Cardiac fibroblast (primary cell): ENCODE results near the gene MAP1LC3B.
A peak's percentile ranks its signal among the peaks of the same experiment; 100 is the strongest.

Experiments
- DNase-seq, 2 donors: peaks; one replicate each; pipeline versions ENCODE4 v3.0.0 to v3.0.0-alpha.2; 2010; ENCODE audit warnings: low read depth in 2 of 2
- H3K4me3 ChIP-seq, 2 donors: replicated peaks in 1 of 2; 1 replicate in 1 of 2; 2 replicates in 1 of 2; pipeline ENCODE4 v1.5.1; 2011; ENCODE audit warnings: low read depth in 2 of 2, low read length in 2 of 2, mild to moderate bottlenecking in 2 of 2, moderate library complexity in 1 of 2
- CTCF ChIP-seq: IDR thresholded peaks from one replicate; pipeline ENCODE4 v1.5.1; 2011; ENCODE audit warnings: low read depth, mild to moderate bottlenecking, low read length, inconsistent platforms

The MAP1LC3B gene

DNA sequence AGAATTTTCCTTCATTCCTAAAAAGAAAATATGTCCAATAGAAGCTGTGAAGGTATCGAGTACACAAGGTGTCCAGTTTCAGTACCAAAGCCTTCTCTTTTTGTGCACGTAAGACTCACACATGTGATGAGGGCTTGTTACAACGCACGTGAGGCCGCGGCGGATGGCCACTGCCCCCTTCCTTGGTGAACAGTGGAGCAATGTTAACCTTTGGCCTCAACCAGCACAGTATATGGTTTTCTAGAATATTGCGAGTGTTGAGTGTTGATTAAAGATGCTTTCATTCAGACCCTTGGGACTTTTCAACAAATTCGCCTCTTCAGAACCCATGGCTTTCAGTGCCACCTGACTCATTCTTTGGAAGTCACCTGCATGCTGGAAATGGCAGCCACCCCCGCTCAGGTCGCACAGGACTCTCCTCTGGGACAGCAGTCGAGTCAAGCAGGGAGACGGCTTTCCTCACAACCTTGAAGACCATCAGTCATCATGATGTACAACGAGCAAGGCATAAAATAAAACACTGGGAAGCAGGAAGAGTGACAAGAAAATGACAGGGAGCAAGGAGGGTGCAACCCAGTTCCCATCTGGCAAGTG, 14.5 kb downstream of the MAP1LC3B start:
- H3K4me3 ChIP-seq = no peak overlapping the region
- no peak for TF ChIP-seq CTCF
- DNase-seq = no peak

GRCh38 chr16:87407511-87408112, 15.5 kb downstream of the MAP1LC3B start:
- TF ChIP-seq CTCF = no peak
- H3K4me3 ChIP-seq = no peak overlapping the region
- peak; percentile 47 to 62 for DNase-seq

DNA sequence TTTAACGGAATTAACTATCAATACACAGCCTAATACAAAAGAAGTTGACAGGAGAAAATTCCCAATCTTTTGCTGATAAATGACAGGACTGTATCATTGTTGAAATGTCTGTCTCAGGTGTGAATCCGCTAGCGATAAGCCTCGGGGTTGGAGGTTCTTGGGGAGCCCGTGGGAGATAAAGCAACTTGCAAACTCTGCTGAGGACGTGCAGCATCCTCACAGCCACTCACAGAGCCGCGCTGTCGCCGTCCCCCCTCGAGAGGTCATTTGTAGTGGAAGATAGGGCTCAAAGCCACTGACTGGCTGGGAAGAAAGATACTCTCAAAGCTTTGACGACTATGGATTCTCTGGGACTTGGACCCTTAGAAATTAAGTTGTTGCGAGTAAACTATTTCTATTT, 17.0 kb downstream of the MAP1LC3B start:
- DNase-seq = no peak
- no peak overlapping the region for H3K4me3 ChIP-seq
- no peak for TF ChIP-seq CTCF

- no peak overlapping the region for H3K4me3 ChIP-seq
- no peak for DNase-seq
- no peak for TF ChIP-seq CTCF
Observed at GRCh38 chr16:87409781-87410180, 17.6 kb downstream of the MAP1LC3B start.

- DNase-seq = no peak
- no peak for TF ChIP-seq CTCF
- H3K4me3 ChIP-seq = no peak overlapping the region
Observed at GRCh38 chr16:87410530-87410929, 18.4 kb downstream of the MAP1LC3B start.

- no peak for TF ChIP-seq CTCF
- no peak overlapping the region for H3K4me3 ChIP-seq
- no peak for DNase-seq
Observed at GRCh38 chr16:87410968-87411367, 18.8 kb downstream of the MAP1LC3B start.
